GM12878 (cell line): ENCODE data around the gene ID3. TPM values are rescaled to one million over a fixed set of nuclear protein-coding genes. Genes with fewer than 3 reads are reported as not detected.

Experiments
- BHLHE40 ChIP-seq, 2 experiments: fragments of 450-650 bp in 1 of 2; IDR thresholded peaks; 2 replicates each; pipeline ENCODE4 v1.6.1; 2011 to 2017; ENCODE audit warnings: low read depth in 2 of 2, borderline replicate concordance in 1 of 2, improper control_type of control experiment in 1 of 2, low read length in 1 of 2, mild to moderate bottlenecking in 1 of 2
- KAT2A ChIP-seq: conservative IDR thresholded peaks from 2 replicates; pipeline ENCODE4 v1.6.1; 2011; ENCODE audit warnings: low read depth, low read length; ENCODE audit not compliant: control insufficient read depth
- KDM1A ChIP-seq: fragments of 200-600 bp; sonication (generic); IDR thresholded peaks from 2 replicates; pipeline ENCODE4 v1.6.1; 2016; ENCODE audit warnings: borderline replicate concordance
- NBN ChIP-seq: fragments of 450-650 bp; IDR thresholded peaks from 2 replicates; pipeline ENCODE4 v1.6.1; 2016
- PAX8 ChIP-seq: fragments of 450-650 bp; IDR thresholded peaks from 2 replicates; pipeline ENCODE4 v1.6.1; 2017; ENCODE audit warnings: mild to moderate bottlenecking, moderate library complexity
- POLR2AphosphoS5 ChIP-seq: IDR thresholded peaks from 2 replicates; pipeline ENCODE4 v1.6.1; 2011; ENCODE audit warnings: mild to moderate bottlenecking, low read length, inconsistent platforms
- RELA ChIP-seq: fragments of 450-650 bp; IDR thresholded peaks from 2 replicates; pipeline ENCODE4 v1.8.0; 2014; ENCODE audit warnings: borderline replicate concordance; ENCODE audit not compliant: partially characterized antibody
- RFX5 ChIP-seq: IDR thresholded peaks from 2 replicates; pipeline ENCODE4 v1.6.1; 2011; ENCODE audit warnings: low read depth, low read length, improper control_type of control experiment
- SMARCA5 ChIP-seq: fragments of 450-650 bp; IDR thresholded peaks from 2 replicates; pipeline ENCODE4 v1.6.1; 2017; ENCODE audit warnings: mild to moderate bottlenecking
- SUPT20H ChIP-seq: IDR thresholded peaks from 2 replicates; pipeline ENCODE4 v1.6.1; 2011; ENCODE audit warnings: low read depth, mild to moderate bottlenecking, low read length, moderate library complexity, borderline replicate concordance; ENCODE audit not compliant: control insufficient read depth
- SUZ12 ChIP-seq: fragments of 200-600 bp; sonication (generic); IDR thresholded peaks from one replicate; pipeline ENCODE4 v1.6.1; 2018; ENCODE audit warnings: antibody characterized with exemption, mild to moderate bottlenecking; ENCODE audit not compliant: unreplicated experiment
- TCF3 ChIP-seq: IDR thresholded peaks from 2 replicates; pipeline ENCODE4 v1.6.1; 2012; ENCODE audit warnings: low read depth, mild to moderate bottlenecking, low read length, borderline replicate concordance; ENCODE audit not compliant: insufficient read depth
- ZNF24 ChIP-seq: fragments of 450-650 bp; IDR thresholded peaks from 2 replicates; pipeline ENCODE4 v1.6.1; 2017; ENCODE audit warnings: antibody characterized with exemption, mild to moderate bottlenecking
- polyA plus RNA-seq, 11 experiments: library from polyadenylated mRNA; depleted of rRNA in 4 of 11; unstranded in 6 of 11; stranded (reverse) in 5 of 11; fragments of >200 nt; fragmentation: Nextera tagmentation in 4 of 11; fragmentation: Illumina TruSeq in 1 of 11; extraction: Ambion mirVana in 4 of 11; extraction: Trizol in 1 of 11; gene quantifications; 1 replicate in 1 of 11; 2 replicates in 10 of 11; pipeline versions ENCODE4 v1.2.1 to v1.2.3, GENCODE V29; 2011 to 2016; ENCODE audit warnings: inconsistent platforms in 2 of 11, missing spikeins in 2 of 11, low read depth in 1 of 11
- total RNA-seq, 4 experiments: library from RNA; depleted of rRNA in 3 of 4; stranded (reverse); fragments of >200 nt in 3 of 4; fragmentation: Illumina TruSeq in 1 of 4; extraction: Trizol in 1 of 4; gene quantifications; 2 replicates each; pipeline versions ENCODE4 v1.2.1 to v1.2.3, GENCODE V29; 2013 to 2021
- TF ChIP-seq, protein P1 (sequence below): fragments of 450-650 bp; formaldehyde crosslinking; IDR thresholded peaks from 2 replicates; pipeline ENCODE4 v1.4.0; 2020; ENCODE audit warnings: mild to moderate bottlenecking, moderate library complexity
- TF ChIP-seq, protein P2 (sequence below): fragments of 450-650 bp; formaldehyde crosslinking; IDR thresholded peaks from 2 replicates; pipeline ENCODE4 v1.5.0; 2022; ENCODE audit warnings: mild to moderate bottlenecking, missing genetic modification characterization
- TF ChIP-seq, protein P3 (sequence below): fragments of 450-650 bp; IDR thresholded peaks from 2 replicates; pipeline ENCODE4 v1.6.1; 2018; ENCODE audit warnings: borderline replicate concordance, mild to moderate bottlenecking; ENCODE audit not compliant: partially characterized antibody
- TF ChIP-seq, protein P4 (sequence below): fragments of 450-650 bp; IDR thresholded peaks from 2 replicates; pipeline ENCODE4 v1.6.1; 2017; ENCODE audit warnings: antibody characterized with exemption, mild to moderate bottlenecking, moderate library complexity

ID3 gene
- total and polyA plus RNA-seq, 10 of the 15 experiments (the other 5 are each of a cell fraction or from before 2014, with no cell fraction given), result 42.7 to 475 (median 207) TPM

DNA sequence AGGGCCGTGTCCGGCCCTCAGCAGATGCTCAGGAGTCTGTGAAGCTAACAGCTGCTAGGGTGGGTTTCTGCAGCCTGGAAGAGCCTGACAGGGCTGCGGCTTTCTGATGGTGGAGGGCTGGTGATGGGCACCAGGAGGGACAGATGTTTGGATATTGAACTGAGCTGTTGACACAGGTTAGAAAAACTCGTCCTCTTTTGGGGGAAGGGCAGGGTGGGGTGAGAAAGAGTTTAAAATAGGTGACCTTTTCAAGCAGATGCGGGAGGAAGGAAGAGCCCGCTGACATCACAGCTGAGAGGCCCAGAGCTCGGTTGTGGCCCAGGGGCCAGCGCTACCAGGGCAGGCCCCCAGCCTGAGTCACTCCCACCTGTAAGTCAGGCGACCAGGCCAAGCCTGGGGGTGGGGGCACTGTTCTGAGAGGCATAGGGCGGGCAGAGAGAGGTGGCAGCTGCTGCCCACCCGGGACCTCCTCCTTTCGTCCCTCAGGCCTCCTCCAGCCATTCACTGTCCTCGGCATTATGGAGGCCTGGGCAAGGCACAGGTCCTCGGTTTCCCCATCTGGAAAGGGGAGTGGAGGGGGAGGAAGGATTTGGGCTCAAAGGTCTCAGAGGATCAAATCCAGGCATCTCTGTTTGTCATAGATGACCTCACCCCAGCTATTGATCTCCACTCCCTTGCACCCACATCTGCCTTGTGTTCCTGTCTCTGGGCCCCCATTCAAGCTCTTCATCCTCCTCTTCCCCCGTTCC, 32.3 kb upstream of the ID3 start (continued):
- TF ChIP-seq, protein P1, sequence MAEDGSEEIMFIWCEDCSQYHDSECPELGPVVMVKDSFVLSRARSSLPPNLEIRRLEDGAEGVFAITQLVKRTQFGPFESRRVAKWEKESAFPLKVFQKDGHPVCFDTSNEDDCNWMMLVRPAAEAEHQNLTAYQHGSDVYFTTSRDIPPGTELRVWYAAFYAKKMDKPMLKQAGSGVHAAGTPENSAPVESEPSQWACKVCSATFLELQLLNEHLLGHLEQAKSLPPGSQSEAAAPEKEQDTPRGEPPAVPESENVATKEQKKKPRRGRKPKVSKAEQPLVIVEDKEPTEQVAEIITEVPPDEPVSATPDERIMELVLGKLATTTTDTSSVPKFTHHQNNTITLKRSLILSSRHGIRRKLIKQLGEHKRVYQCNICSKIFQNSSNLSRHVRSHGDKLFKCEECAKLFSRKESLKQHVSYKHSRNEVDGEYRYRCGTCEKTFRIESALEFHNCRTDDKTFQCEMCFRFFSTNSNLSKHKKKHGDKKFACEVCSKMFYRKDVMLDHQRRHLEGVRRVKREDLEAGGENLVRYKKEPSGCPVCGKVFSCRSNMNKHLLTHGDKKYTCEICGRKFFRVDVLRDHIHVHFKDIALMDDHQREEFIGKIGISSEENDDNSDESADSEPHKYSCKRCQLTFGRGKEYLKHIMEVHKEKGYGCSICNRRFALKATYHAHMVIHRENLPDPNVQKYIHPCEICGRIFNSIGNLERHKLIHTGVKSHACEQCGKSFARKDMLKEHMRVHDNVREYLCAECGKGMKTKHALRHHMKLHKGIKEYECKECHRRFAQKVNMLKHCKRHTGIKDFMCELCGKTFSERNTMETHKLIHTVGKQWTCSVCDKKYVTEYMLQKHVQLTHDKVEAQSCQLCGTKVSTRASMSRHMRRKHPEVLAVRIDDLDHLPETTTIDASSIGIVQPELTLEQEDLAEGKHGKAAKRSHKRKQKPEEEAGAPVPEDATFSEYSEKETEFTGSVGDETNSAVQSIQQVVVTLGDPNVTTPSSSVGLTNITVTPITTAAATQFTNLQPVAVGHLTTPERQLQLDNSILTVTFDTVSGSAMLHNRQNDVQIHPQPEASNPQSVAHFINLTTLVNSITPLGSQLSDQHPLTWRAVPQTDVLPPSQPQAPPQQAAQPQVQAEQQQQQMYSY, result no peak
- TF ChIP-seq, protein P2, sequence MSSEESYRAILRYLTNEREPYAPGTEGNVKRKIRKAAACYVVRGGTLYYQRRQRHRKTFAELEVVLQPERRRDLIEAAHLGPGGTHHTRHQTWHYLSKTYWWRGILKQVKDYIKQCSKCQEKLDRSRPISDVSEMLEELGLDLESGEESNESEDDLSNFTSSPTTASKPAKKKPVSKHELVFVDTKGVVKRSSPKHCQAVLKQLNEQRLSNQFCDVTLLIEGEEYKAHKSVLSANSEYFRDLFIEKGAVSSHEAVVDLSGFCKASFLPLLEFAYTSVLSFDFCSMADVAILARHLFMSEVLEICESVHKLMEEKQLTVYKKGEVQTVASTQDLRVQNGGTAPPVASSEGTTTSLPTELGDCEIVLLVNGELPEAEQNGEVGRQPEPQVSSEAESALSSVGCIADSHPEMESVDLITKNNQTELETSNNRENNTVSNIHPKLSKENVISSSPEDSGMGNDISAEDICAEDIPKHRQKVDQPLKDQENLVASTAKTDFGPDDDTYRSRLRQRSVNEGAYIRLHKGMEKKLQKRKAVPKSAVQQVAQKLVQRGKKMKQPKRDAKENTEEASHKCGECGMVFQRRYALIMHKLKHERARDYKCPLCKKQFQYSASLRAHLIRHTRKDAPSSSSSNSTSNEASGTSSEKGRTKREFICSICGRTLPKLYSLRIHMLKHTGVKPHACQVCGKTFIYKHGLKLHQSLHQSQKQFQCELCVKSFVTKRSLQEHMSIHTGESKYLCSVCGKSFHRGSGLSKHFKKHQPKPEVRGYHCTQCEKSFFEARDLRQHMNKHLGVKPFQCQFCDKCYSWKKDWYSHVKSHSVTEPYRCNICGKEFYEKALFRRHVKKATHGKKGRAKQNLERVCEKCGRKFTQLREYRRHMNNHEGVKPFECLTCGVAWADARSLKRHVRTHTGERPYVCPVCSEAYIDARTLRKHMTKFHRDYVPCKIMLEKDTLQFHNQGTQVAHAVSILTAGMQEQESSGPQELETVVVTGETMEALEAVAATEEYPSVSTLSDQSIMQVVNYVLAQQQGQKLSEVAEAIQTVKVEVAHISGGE (CRISPR knock-in tag), result no peak
- no peak for TF ChIP-seq KAT2A
- TF ChIP-seq BHLHE40 (IDR thresholded peaks at IDR 0.05; ENCODE audit: borderline replicate concordance in 1 of 2, low read depth in 2 of 2, low read length in 1 of 2), result peak; percentile 75 to 95
- TF ChIP-seq, protein P3, sequence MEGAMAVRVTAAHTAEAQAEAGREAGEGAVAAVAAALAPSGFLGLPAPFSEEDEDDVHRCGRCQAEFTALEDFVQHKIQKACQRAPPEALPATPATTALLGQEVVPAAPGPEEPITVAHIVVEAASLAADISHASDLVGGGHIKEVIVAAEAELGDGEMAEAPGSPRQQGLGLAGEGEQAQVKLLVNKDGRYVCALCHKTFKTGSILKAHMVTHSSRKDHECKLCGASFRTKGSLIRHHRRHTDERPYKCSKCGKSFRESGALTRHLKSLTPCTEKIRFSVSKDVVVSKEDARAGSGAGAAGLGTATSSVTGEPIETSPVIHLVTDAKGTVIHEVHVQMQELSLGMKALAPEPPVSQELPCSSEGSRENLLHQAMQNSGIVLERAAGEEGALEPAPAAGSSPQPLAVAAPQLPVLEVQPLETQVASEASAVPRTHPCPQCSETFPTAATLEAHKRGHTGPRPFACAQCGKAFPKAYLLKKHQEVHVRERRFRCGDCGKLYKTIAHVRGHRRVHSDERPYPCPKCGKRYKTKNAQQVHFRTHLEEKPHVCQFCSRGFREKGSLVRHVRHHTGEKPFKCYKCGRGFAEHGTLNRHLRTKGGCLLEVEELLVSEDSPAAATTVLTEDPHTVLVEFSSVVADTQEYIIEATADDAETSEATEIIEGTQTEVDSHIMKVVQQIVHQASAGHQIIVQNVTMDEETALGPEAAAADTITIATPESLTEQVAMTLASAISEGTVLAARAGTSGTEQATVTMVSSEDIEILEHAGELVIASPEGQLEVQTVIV, result no peak
- no peak for TF ChIP-seq POLR2AphosphoS5
- TF ChIP-seq SMARCA5, result no peak
- TF ChIP-seq NBN, result 0 out of 2 replicates have a peak, but pooled peaks have one; percentile 16
- no peak for TF ChIP-seq SUZ12
- TF ChIP-seq RFX5, result no peak
- no peak for TF ChIP-seq ZNF24
- peak; percentile 48; the same call in 1 of the 2 replicates for TF ChIP-seq TCF3
- TF ChIP-seq KDM1A, result no peak
- no peak for TF ChIP-seq PAX8
- no peak for TF ChIP-seq RELA
- TF ChIP-seq, protein P4, sequence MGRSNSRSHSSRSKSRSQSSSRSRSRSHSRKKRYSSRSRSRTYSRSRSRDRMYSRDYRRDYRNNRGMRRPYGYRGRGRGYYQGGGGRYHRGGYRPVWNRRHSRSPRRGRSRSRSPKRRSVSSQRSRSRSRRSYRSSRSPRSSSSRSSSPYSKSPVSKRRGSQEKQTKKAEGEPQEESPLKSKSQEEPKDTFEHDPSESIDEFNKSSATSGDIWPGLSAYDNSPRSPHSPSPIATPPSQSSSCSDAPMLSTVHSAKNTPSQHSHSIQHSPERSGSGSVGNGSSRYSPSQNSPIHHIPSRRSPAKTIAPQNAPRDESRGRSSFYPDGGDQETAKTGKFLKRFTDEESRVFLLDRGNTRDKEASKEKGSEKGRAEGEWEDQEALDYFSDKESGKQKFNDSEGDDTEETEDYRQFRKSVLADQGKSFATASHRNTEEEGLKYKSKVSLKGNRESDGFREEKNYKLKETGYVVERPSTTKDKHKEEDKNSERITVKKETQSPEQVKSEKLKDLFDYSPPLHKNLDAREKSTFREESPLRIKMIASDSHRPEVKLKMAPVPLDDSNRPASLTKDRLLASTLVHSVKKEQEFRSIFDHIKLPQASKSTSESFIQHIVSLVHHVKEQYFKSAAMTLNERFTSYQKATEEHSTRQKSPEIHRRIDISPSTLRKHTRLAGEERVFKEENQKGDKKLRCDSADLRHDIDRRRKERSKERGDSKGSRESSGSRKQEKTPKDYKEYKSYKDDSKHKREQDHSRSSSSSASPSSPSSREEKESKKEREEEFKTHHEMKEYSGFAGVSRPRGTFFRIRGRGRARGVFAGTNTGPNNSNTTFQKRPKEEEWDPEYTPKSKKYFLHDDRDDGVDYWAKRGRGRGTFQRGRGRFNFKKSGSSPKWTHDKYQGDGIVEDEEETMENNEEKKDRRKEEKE, result no peak
- no peak for TF ChIP-seq SUPT20H
